Breast epithelium (tissue), 4 donors: ENCODE results near the gene POLDIP2. TPM values are rescaled to one million over a fixed set of nuclear protein-coding genes. Genes with fewer than 3 reads are reported as not detected.

Experiments
- DNase-seq, 2 donors: peaks; one replicate each; pipeline ENCODE4 v3.0.0-alpha.2; 2019; ENCODE audit warnings: low spot score in 2 of 2
- H3K27ac ChIP-seq, 2 donors: fragments of 200-600 bp; sonication (generic) in 1 of 2; one replicate each; pipeline ENCODE4 v1.5.1; 2016 to 2019; ENCODE audit warnings: mild to moderate bottlenecking in 1 of 2
- H3K27me3 ChIP-seq, 2 donors: fragments of 200-600 bp; sonication (generic) in 1 of 2; one replicate each; pipeline versions ENCODE4 v1.5.1 to v1.6.0; 2017 to 2019; ENCODE audit warnings: control low read depth in 1 of 2, mild to moderate bottlenecking in 1 of 2
- H3K36me3 ChIP-seq: fragments of 200-600 bp; one replicate; pipeline ENCODE4 v1.5.1; 2019
- H3K4me1 ChIP-seq, 2 donors: fragments of 200-600 bp; sonication (generic); one replicate each; pipeline ENCODE4 v1.5.1; 2016 to 2019; ENCODE audit warnings: control low read depth in 1 of 2
- H3K4me3 ChIP-seq, 3 donors: fragments of 200-600 bp; sonication (generic); 1 replicate in 2 of 3; 2 replicates in 1 of 3; pipeline ENCODE4 v1.5.1; 2016 to 2019; ENCODE audit warnings: mild to moderate bottlenecking in 3 of 3, moderate library complexity in 2 of 3
- H3K9me3 ChIP-seq, 2 donors: fragments of 200-600 bp; sonication (generic) in 1 of 2; one replicate each; pipeline ENCODE4 v1.5.1; 2016 to 2019; ENCODE audit warnings: control low read depth in 1 of 2
- CTCF ChIP-seq, 3 donors: fragments of 450-650 bp; IDR thresholded peaks; one replicate each; pipeline ENCODE4 v1.5.1; 2016 to 2017; ENCODE audit warnings: antibody characterized with exemption in 3 of 3, mild to moderate bottlenecking in 3 of 3, moderate library complexity in 3 of 3
- POLR2A ChIP-seq: fragments of 450-650 bp; IDR thresholded peaks from one replicate; pipeline ENCODE4 v1.6.1; 2016; ENCODE audit warnings: antibody characterized with exemption, mild to moderate bottlenecking, moderate library complexity
- POLR2AphosphoS5 ChIP-seq, 3 donors: sonication (generic); formaldehyde crosslinking; IDR thresholded peaks; one replicate each; pipeline ENCODE4 v1.6.1; 2017; ENCODE audit warnings: antibody characterized with exemption in 3 of 3
- intact Hi-C: fragments of 100-400 bp; cut with DNase I; formaldehyde crosslinking; loops from one replicate; pipeline ENCODE4 v1.15.1; 2023; ENCODE audit warnings: low total_unique reads
- total RNA-seq, 3 donors: library from RNA; depleted of rRNA; stranded (reverse); fragments of >200 nt; gene quantifications; one replicate each; pipeline ENCODE4 v1.1.0, GENCODE V29; 2016

POLDIP2 gene
- total RNA-seq, 3 donors from 2014 or later = 64.5 to 85.0 (median 69.8) TPM

- no peaks in the 10 kb centered on the region for H3K4me1 ChIP-seq
- H3K9me3 ChIP-seq = no peaks in the 10 kb centered on the region
- H3K27ac ChIP-seq = no peak overlapping the region
- H3K4me3 ChIP-seq = no peak overlapping the region
- no peak for TF ChIP-seq POLR2A
- no peak for TF ChIP-seq POLR2AphosphoS5 (IDR thresholded peaks at IDR 0.05)
- TF ChIP-seq CTCF (IDR thresholded peaks at IDR 0.05) = no peak
- DNase-seq = no peak
- H3K27me3 ChIP-seq = no peaks in the 10 kb centered on the region
- no peaks in the 10 kb centered on the region for H3K36me3 ChIP-seq
- intact Hi-C loops = no loop called here
Measured at GRCh38 chr17:28390563-28390962, 33.2 kb upstream of the POLDIP2 start.

- H3K27me3 ChIP-seq = no peaks in the 10 kb centered on the region
- intact Hi-C loops = no loop called here
- H3K27ac ChIP-seq = no peak overlapping the region
- DNase-seq = no peak
- no peaks in the 10 kb centered on the region for H3K36me3 ChIP-seq
- no peak overlapping the region for H3K4me3 ChIP-seq
- H3K4me1 ChIP-seq = no peaks in the 10 kb centered on the region
- no peaks in the 10 kb centered on the region for H3K9me3 ChIP-seq
- TF ChIP-seq POLR2AphosphoS5 (IDR thresholded peaks at IDR 0.05) (no peak), CTCF (IDR thresholded peaks at IDR 0.05) (no peak), POLR2A (no peak)
Measured at GRCh38 chr17:28390141-28390540, 32.8 kb upstream of the POLDIP2 start.

GRCh38 chr17:28388106-28388505, 30.8 kb upstream of the POLDIP2 start:
- H3K4me1 ChIP-seq = no peaks in the 10 kb centered on the region
- intact Hi-C loops = no loop called here
- peak in 1 of 2 donors; percentile 35 for DNase-seq
- no peak overlapping the region for H3K4me3 ChIP-seq
- no peak for TF ChIP-seq POLR2A
- no peak for TF ChIP-seq CTCF (IDR thresholded peaks at IDR 0.05)
- no peak for TF ChIP-seq POLR2AphosphoS5 (IDR thresholded peaks at IDR 0.05)
- no peaks in the 10 kb centered on the region for H3K27me3 ChIP-seq
- no peaks in the 10 kb centered on the region for H3K9me3 ChIP-seq
- no peaks in the 10 kb centered on the region for H3K36me3 ChIP-seq
- no peak overlapping the region for H3K27ac ChIP-seq

GRCh38 chr17:28386391-28386790, 29.1 kb upstream of the POLDIP2 start:
- H3K27ac ChIP-seq = no peak overlapping the region
- no peaks in the 10 kb centered on the region for H3K4me1 ChIP-seq
- no peaks in the 10 kb centered on the region for H3K36me3 ChIP-seq
- no peak for DNase-seq
- intact Hi-C loops = no loop called here
- TF ChIP-seq CTCF (IDR thresholded peaks at IDR 0.05) = no peak
- no peak for TF ChIP-seq POLR2AphosphoS5 (IDR thresholded peaks at IDR 0.05)
- no peak for TF ChIP-seq POLR2A
- H3K4me3 ChIP-seq = no peak overlapping the region
- no peaks in the 10 kb centered on the region for H3K27me3 ChIP-seq
- H3K9me3 ChIP-seq = no peaks in the 10 kb centered on the region

GRCh38 chr17:28385406-28385805, 28.1 kb upstream of the POLDIP2 start:
- H3K4me1 ChIP-seq = no peaks in the 10 kb centered on the region
- no peaks in the 10 kb centered on the region for H3K9me3 ChIP-seq
- intact Hi-C loops = no loop called here
- H3K27me3 ChIP-seq = no peaks in the 10 kb centered on the region
- H3K27ac ChIP-seq = no peak overlapping the region
- DNase-seq = peak in 1 of 2 donors; percentile 49
- peak overlapping the region; percentile 41 to 57 (median 42) for H3K4me3 ChIP-seq
- TF ChIP-seq POLR2A (no peak), CTCF (IDR thresholded peaks at IDR 0.05) (no peak), POLR2AphosphoS5 (IDR thresholded peaks at IDR 0.05) (no peak)
- H3K36me3 ChIP-seq = no peaks in the 10 kb centered on the region
